Loucy (cell line): ENCODE measurements around the gene BLNK.

Experiments
- CTCF ChIP-seq: fragments of 200-600 bp; sonication (generic); conservative IDR thresholded peaks from 2 replicates; pipeline ENCODE4 v1.5.1; 2014; ENCODE audit warnings: mild to moderate bottlenecking, antibody characterized with exemption, low read length
- EZH2phosphoT487 ChIP-seq: fragments of 200-600 bp; IDR thresholded peaks from 2 replicates; pipeline ENCODE4 v1.6.1; 2018; ENCODE audit warnings: antibody characterized with exemption, mild to moderate bottlenecking, moderate library complexity, borderline replicate concordance

GRCh38 chr10:96172666-96173065, 98.7 kb downstream of the BLNK start:
- TF ChIP-seq CTCF (no peak), EZH2phosphoT487 (no peak)
